NCI-H1930 (cell line): ENCODE data around the gene APOBEC3A.
"Not testable (repeated sequence)": the region's sequence is repeated elsewhere in the genome, so short reads cannot be mapped to it uniquely, and the experiment has no call there.

Source experiments
- DNase-seq, 2 experiments: peaks; one replicate each; lab custom pipeline; 2025; lab: John Stamatoyannopoulos, UW

Gene APOBEC3A

DNA sequence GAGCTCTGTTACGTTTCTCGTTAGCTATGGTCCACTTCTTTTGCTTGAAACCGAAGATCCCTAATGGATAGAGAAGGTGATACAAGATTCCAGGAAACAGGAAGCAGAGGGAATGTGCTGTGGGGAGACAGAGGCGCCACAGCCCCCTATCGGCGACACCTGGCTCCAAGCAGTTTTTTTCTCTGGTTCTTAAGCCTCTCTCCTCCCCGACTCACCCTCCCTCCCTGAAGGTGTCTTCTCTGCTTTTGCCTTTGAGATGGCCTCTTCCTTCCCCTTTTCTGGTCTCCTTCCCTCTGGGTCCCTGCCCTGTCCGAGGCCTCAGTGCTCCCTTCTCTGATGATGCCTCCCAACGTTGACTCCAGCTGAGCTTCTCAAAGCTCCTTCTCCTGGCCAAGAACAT, 14.2 kb upstream of the APOBEC3A start:
- no peak for DNase-seq

GRCh38 chr22:38943882-38944281, 13.5 kb upstream of the APOBEC3A start:
- no peak for DNase-seq

GRCh38 chr22:38944653-38945052, 12.8 kb upstream of the APOBEC3A start:
- DNase-seq = no peak

DNA sequence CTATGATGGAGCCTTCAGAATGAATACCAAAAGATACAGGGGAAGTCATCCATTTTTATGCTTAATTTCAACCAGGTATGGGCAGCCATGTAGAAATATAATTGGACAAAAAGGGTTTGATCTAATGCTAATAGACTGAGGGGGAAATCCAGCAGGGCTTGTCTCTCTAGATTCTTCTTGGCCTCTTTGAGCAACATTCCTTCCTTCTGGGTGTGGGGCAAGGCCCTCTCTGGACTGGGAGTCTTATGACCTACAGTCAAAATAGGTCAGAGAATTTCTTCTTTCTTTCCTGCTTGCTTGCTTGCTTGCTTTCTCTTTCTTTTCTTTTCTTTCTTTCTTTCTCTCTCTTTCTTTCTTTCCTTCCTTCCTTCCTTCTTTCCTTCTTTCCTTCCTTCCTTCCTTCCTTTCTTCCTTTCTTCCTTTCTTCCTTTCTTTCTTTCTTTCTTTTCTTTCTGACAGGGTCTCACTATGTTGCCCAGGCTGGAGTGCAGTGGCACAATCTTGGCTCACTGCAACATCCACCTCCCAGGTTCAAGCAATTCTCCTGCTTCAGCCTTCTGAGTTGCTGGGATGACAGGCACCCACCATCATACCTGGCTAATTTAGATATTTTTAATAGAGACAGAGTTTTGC, 11.6 kb upstream of the APOBEC3A start:
- DNase-seq = not testable (repeated sequence)

GRCh38 chr22:38946771-38947170, 10.6 kb upstream of the APOBEC3A start:
- no peak for DNase-seq

- no peak for DNase-seq
These were observed 9.9 kb upstream of the APOBEC3A start for GRCh38 chr22:38947321-38948140.

DNA sequence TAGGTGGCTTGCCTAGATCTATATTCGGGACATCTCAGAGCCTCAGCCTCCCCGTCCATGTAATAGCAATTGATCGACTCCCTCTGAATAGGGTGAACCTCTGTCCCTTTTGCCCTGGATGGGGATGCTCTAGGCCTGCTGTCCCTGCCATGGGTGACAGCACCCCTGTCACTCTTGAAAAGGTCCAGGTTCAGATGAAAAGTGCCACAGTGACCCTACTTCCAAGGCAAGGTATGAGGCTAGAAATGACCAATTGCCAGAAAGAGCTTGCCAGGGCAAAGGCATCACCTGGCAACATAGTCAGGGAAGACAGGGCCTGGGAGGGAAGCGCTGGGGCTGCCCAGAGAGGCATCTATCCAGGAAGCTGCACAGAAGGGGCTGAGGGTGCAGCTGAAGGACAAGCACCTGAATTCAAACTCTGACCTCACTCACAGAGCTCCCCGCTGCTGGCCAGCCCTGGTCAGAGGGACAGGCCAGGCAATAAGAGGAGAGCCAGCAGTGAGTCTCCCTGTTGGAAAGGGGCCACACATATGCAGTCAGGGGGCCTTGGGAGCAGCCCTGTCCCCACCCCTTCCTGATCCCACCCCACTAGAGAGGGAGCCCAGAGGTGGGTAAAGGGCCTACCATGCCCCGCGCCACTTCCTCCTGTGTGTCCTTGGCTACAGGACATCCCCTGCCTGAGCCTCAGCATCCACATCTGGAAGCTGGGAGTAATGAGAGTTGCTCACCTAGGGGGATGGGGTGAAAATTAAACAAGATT, 9.0 kb upstream of the APOBEC3A start:
- no peak for DNase-seq

- DNase-seq = no peak
These were observed 7.5 kb upstream of the APOBEC3A start for GRCh38 chr22:38949889-38950405.

DNA sequence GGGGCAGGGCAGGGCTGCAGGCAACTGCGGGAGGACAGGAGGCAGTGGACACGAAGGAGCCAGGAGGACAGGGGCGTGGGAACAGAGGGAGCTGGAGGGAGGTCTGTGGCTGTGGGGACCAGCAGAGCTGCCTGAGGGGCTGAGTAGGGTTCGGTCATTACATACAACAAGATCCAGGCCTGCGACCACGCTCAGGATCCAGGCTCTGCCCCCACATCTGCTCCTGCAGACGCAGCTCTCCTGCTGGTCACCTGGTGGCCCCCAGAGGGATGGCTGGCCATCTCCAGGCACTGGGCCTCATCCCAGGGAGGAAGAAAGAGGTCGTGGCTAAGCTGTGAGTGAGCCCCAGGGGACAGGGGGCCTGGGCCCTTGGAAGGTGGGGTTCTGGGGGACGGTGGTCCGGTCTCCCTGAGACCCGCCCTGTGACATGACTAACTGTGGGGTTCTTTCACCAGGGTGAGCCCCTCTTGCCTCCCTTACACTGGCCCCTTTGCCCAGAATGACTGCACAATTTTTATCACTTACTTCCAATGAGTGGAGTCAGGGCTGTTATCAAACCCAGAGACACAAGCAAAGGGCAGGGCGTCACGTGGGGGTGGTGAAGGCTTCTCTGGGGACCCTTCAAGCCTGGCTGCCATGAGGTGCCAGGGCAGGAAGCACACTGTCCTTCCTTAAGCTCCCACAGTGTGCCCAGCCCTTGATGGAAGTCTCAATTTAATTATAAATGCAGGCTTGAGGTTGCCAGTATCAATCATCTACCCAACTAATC, 6.7 kb upstream of the APOBEC3A start:
- no peak for DNase-seq

DNA sequence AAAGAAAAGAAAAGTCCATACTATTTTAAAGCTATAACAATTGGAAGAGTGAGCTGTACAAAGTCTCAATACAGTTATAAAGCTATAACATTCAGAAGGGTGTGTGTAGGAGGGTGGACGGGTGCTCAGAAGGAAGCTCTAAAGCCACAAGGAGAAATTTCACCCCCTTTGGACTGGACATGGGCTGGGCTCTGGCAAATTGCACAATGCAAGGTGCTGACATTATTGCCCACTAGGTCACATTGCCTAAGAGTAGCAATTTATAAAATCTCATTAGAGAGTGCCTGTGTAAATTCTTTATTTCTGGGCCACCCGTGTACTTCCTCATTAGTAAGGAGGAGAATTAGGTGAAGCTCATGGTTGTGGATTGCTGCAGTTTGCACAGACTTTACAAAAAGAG, 5.7 kb upstream of the APOBEC3A start:
- no peak for DNase-seq

GRCh38 chr22:38952281-38952993, 5.0 kb upstream of the APOBEC3A start:
- DNase-seq = no peak

- no peak for DNase-seq
These were observed 4.3 kb upstream of the APOBEC3A start for GRCh38 chr22:38953091-38953490.

- DNase-seq = no peak
These were observed 3.6 kb upstream of the APOBEC3A start for GRCh38 chr22:38953577-38954413.

GRCh38 chr22:38954414-38955043, 2.9 kb upstream of the APOBEC3A start:
- no peak for DNase-seq

DNA sequence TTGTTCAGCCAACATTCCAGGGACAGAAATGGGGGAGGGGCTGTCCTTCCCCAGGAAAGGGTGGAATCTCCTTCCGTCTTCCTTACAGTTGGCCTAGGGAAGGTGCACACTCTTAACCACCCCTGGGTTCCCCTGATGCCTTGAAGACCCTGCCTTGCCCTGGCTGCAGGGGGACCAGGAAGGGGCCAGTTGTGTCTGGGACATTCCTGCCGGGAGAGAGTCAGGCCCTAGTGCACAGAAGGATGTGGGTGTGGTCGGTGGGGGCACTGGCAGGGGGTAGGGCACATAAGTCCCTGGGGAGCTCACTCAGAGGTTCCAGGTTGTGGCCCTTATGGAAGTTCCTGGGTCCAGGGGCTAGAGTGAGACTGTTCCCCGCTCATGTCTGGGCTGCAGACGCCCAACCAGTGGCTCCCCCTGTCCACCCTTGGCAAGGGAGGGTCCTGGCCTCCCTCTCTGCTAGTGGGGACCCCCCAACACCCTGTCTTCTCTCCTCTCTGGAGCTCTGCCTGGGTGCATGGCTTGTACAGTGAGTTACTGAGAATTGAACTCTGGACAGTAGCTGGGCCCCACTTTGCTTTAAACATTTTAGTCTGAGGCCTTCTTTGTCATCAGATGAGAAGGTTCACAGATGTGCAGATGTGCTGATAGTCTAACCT, 2.0 kb upstream of the APOBEC3A start:
- DNase-seq = no peak

DNA sequence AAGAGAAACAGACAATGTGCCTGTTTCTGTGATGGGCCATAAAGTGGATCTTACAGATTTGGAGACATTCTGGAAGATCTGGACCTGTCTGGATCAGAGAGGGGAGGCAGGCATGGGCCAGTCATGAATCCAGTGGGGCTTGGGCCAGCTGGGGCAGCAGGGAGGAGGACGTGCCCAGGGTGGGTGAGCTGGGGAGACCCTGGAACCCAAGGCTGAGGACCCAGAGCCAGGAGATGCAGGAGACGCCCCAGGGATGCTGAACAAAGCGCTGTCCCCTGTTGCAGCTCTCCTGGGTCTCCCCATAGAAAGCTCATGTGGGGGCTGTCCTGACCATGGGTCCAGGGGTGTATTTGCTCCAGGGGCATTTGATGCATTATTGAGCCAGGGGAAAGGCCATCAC, 1.5 kb upstream of the APOBEC3A start:
- no peak for DNase-seq

- DNase-seq = no peak
These were observed 858 bp upstream of the APOBEC3A start for GRCh38 chr22:38956551-38956950.

GRCh38 chr22:38957808-38958650, 620 bp downstream of the APOBEC3A start:
- DNase-seq = no peak

GRCh38 chr22:38958651-38958943, 1.2 kb downstream of the APOBEC3A start:
- not testable (repeated sequence) for DNase-seq
